ENCODE results near the gene GATA6.

GATA6 gene

GRCh38 chr18:22169011-22169888, at the start of gene GATA6:
TSS of gene GATA6 (plus strand) at chr18:22169589. CDS start at chr18:22171145, 1,556 bp downstream.
- DNase-seq = peak; percentile 80
- in situ Hi-C loops (cut with MboI; ENCODE audit: low pct_unique_long_range_greater_than_20kb, low sequenced_read_pairs) = no loop called here

DNA sequence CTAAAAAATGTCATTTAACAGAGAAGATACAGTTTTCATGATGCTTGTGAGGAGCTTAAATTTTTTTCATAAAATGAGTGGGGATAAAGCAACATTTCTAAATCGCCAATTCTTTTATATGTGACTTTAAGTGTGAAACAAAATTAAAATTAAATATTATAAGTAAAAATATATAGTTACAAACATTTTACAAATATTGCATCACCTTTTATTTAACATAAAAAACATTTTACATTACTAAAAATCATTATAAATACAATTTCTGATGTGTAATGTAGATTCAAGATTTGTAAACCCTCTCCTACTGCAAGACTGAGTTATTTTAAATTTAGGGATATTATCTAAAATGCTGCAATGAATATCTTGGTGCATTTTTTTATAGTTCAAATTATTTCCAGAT, 44.4 kb upstream of the GATA6 start:
- DNase-seq = no peak
- in situ Hi-C loops (cut with MboI; ENCODE audit: low pct_unique_long_range_greater_than_20kb, low sequenced_read_pairs) = no loop called here

DNA sequence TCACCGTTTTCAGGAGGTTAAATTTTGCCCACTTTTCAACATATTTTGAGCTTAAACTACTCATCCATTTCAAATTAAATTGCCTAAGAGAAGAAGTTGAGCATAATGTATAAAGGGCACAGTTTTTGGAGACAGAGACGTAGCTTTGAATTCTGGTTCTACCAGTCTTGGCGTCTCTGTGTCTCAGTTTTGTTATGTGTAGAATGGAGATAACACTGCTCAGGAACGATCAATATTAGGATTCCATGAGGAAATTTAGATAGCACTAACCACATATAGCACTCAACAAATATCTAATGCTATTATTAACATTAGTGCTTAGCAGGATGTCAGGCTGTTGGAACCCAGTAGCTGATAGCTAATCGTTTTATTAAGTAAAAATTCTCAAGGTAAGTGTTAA, 40.4 kb upstream of the GATA6 start:
- in situ Hi-C loops (cut with MboI; ENCODE audit: low pct_unique_long_range_greater_than_20kb, low sequenced_read_pairs) = no loop called here

GRCh38 chr18:22129778-22130177, 39.6 kb upstream of the GATA6 start:
- no peak for DNase-seq
- in situ Hi-C loops (cut with MboI; ENCODE audit: low pct_unique_long_range_greater_than_20kb, low sequenced_read_pairs) = no loop called here

More for the DNA sequence above, 40.4 kb upstream of the GATA6 start:
- no peak for DNase-seq

- in situ Hi-C loops (cut with MboI; ENCODE audit: low pct_unique_long_range_greater_than_20kb, low sequenced_read_pairs) = no loop called here
- no peak for DNase-seq
Measured at GRCh38 chr18:22132258-22132657, 37.1 kb upstream of the GATA6 start.

- no peak for DNase-seq
- in situ Hi-C loops (cut with MboI; ENCODE audit: low pct_unique_long_range_greater_than_20kb, low sequenced_read_pairs) = no loop called here
Measured at GRCh38 chr18:22132763-22133162, 36.6 kb upstream of the GATA6 start.

DNA sequence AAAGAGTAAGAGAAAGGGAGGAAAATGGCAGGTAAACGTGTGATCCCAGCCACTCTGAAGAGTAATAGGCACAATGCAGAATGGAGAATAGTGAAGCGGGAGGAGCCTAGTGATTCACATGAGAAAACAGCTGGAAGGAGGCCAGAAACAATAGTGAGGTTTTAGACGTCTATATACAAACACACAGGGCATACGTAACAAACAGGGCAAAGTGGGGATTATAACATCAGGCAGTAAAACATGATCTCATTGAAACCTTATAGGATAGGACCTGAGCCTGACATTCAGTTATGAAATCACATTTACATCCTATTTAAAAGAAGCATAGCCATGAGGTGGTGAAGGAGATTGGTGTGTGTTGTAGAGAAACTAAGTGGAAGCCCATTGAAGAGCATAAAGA, 33.0 kb upstream of the GATA6 start:
- DNase-seq = peak; percentile 1
- in situ Hi-C loops (cut with MboI; ENCODE audit: low pct_unique_long_range_greater_than_20kb, low sequenced_read_pairs) = no loop called here

GRCh38 chr18:22141211-22141610, 28.2 kb upstream of the GATA6 start:
- no peak for DNase-seq
- in situ Hi-C loops (cut with MboI; ENCODE audit: low pct_unique_long_range_greater_than_20kb, low sequenced_read_pairs) = no loop called here

DNA sequence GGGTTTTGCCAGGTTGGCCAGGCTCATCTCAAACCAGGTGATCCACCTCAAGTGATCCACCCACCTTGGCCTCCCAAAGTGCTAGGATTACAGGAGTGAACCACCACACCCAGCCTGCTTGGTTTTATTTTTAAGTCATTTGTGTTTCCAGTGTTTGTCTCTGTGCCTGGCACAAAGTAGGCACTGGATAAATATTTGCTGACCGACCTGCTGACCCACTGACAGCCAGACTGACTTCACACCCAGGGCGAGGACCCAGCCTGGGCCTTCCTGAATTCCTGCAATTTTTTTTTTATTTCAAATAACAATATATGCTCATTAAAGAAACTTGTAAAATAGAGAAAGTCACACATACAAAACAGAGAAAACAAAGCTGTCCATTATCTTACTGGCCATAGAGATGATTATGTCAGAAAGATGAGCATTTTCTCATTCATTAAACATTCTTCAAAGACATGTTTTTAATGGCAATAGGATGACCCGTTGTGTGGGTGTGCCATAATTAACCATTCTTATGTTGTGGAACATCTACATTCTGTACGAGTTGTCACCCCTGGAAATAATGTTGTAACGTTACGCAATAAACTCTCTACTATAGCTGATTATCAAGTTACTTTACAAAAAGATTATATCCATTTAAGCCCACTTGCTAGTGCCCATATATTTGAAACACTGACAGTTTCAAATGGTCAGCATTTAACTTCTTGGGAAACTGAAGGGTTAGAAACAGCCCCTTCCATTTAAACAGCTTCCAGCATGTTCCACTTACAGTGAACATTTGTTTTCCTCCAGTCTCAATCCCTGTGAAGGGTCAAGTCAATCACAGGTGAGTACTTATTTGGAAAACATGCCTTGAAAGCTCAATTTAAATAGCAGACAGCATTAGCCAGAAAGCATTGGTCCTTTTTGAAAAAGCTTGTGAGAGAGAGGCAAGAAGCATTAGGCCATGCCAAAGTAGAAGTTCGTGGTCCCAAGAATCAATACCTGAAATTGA, 25.7 kb upstream of the GATA6 start:
- DNase-seq = no peak
- in situ Hi-C loops (cut with MboI; ENCODE audit: low pct_unique_long_range_greater_than_20kb, low sequenced_read_pairs) = no loop called here

DNA sequence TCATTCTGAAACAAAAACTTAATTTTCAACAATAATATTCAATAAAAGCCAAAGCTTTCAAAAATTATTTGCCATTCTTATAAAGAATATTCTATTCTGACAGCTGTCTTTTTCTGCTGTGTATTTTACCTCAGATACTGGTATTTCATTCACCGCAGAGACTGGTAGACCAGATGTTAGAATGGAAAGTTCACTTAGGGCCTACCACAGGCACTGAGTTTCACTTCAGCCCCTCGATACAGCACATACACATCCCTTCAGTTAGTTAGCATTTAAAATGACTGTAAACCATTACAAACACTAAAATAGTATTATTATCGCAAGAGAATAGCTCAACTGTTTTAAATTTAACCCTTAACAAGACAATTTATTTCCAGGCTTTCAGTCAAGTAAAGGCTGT, 24.2 kb upstream of the GATA6 start:
- in situ Hi-C loops (cut with MboI; ENCODE audit: low pct_unique_long_range_greater_than_20kb, low sequenced_read_pairs) = no loop called here
- DNase-seq = no peak

GRCh38 chr18:22149710-22150109, 19.7 kb upstream of the GATA6 start:
- in situ Hi-C loops (cut with MboI; ENCODE audit: low pct_unique_long_range_greater_than_20kb, low sequenced_read_pairs) = no loop called here

DNA sequence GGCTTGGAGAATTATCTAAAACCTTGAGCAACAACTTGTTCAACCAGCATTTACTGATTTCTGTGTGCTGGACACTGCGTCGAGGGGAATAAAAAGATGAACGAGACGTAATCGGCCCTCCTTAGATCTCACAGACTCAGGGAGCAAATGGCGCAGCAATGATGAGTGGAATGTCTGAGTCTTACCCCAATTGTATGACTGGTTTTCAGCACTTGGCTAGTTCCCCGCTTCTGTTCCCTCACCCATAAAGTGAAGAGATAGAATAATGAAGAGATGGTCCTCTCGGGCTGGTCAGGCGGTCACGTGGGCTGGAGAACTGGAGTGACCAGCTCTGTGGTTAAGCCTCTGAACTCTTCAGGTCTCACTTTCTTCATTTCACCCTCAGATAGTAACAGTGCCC, 17.3 kb upstream of the GATA6 start:
- in situ Hi-C loops (cut with MboI; ENCODE audit: low pct_unique_long_range_greater_than_20kb, low sequenced_read_pairs) = no loop called here
- no peak for DNase-seq

More at GRCh38 chr18:22149710-22150109, 19.7 kb upstream of the GATA6 start:
- DNase-seq = no peak

DNA sequence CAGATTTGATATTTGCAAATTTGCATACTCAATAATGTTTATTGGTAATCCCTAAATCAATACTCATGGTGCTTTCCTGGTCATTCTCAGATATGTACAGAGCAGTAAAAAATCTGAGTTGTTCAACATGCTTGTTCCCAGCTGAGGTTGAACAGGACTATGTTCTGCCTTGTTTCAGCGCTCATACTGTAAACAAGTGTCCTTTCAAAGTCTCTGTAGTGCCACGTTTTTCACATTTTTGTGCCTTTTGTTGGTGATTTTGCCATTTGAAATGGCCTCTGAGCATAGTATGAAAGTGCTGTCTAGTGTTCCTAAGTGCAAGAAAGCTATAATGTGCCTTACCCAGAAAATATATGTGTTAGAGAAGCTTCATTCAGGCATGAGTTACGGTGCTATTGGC, 16.0 kb upstream of the GATA6 start:
- DNase-seq = no peak
- in situ Hi-C loops (cut with MboI; ENCODE audit: low pct_unique_long_range_greater_than_20kb, low sequenced_read_pairs) = no loop called here

DNA sequence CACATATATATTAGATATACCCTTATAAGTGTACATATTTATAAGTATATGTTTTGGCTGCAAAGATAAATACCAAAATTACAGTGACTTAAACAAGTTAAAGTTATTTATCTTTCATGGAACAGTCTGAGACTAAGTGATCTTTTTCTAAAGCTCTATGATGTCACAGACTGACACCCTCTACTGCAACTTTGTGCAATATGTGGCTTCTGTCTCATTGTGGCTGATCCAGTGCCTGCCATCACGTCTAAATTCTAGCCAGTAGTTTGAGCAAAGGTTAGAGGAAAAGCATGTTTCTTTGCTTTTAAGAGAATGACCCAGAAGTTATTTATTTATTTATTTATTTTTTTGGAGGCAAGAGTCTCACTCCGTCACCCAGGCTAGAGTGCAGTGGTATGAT, 13.8 kb upstream of the GATA6 start:
- in situ Hi-C loops (cut with MboI; ENCODE audit: low pct_unique_long_range_greater_than_20kb, low sequenced_read_pairs) = no loop called here
- DNase-seq = no peak

GRCh38 chr18:22159014-22159413, 10.4 kb upstream of the GATA6 start:
- in situ Hi-C loops (cut with MboI; ENCODE audit: low pct_unique_long_range_greater_than_20kb, low sequenced_read_pairs) = no loop called here
- DNase-seq = no peak

- in situ Hi-C loops (cut with MboI; ENCODE audit: low pct_unique_long_range_greater_than_20kb, low sequenced_read_pairs) = no loop called here
- no peak for DNase-seq
Measured at GRCh38 chr18:22161090-22161489, 8.3 kb upstream of the GATA6 start.

DNA sequence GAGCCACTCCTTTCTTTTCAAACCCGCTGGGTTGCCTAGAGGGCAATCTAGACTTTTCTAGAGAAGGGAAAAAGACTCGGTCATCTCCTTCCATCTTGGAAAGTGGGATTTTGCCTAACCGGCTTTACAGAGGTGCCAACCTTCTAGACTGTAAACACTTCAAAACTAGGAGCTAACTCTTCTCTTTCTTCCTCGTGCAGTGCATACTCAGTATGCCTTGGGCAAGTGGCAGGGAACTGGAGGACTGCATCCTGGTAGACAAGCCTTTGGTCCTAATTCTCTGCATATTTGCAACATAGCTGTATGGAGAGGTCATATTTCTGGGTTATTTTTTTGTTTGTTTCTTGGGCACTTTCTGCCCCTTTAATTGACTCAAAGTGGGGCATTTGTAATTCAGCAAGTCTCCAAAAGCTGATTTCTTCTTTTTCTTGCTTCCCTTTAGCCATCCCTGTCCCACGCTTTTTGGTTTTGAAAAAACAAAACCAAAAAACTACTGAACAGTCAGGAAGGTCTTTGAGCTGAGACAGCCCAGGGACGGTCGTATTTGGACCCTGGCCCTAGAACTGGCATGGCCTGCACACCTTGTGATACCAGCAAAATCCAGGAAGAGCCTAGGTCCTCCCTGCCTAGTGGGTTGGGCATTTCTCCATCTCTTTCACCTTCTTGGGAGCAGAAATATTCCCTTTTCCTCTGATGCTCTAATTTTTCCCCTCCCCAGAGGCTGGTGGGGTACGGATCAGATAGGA, 5.8 kb upstream of the GATA6 start:
- DNase-seq = no peak

DNA sequence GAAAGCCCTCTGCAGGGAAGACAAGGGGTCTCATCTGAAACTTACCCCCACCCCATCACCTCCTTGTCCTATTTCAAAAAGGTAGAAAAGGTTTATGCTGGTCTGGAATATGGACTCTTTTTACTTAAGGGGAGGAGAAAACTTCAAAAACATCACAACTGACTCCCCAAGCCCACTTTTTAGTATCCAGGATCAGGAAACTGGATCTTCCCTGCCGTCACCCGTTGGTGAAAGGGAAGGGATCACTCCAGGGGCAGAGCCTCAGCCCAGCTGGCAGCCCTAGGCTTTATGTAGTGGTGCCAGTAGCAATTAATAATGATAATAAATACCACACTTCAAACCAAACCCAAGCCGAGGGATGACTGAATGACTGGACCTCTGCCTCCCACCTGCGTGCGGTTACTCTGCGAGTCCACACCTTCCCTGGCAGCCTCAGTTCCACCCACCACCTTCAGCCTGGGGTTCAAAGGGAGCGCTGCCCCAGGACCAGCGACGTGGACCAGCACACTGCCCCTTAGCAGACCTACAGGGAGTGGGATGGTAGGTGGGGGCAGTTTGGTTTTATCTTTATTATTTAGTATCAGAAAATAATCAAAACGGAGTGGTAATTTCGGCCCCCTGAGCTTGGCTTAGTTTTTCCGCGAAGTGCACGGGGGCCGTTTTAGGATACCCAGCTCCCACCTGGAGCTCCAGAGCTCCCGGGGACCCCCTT, 4.9 kb upstream of the GATA6 start:
- no peak for DNase-seq
- in situ Hi-C loops (cut with MboI; ENCODE audit: low pct_unique_long_range_greater_than_20kb, low sequenced_read_pairs) = no loop called here

More for the DNA sequence above, 5.8 kb upstream of the GATA6 start:
- in situ Hi-C loops (cut with MboI; ENCODE audit: low pct_unique_long_range_greater_than_20kb, low sequenced_read_pairs) = no loop called here

Data from KBM-7 (cell line).